OCI-LY3 (cell line): ENCODE results near the gene MYO5B.

Experiments
- EZH2phosphoT487 ChIP-seq: fragments of 200-600 bp; shearing (Covaris generic); IDR thresholded peaks from 2 replicates; pipeline ENCODE4 v1.6.1; 2018; ENCODE audit warnings: antibody characterized with exemption, mixed run types, low read depth
- TF ChIP-seq, protein P1 (sequence below): fragments of 200-600, 300-600 bp; sonication (generic); IDR thresholded peaks from 2 replicates; pipeline ENCODE4 v1.5.1; 2014; ENCODE audit warnings: antibody characterized with exemption, low read length, low read depth

DNA sequence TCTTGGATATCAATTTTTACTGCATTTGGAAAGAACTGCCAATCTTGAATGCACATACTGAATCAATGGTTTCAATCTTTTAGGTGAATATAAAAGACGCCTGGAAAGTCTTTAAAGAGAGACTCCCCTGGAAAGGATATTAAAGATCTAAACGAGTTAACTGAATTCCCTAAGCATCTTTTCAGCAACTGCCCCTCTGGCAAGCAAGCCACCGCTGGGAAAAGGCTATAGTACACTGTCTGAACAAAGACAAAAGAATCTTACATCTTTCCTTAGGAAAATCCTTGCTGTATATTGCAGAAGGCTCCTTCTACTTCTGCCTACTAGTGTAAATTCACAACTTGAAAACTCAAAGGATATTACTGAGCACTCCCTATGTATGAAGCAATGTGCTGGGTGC lies 28.0 kb downstream of the MYO5B start:
- TF ChIP-seq, protein P1, sequence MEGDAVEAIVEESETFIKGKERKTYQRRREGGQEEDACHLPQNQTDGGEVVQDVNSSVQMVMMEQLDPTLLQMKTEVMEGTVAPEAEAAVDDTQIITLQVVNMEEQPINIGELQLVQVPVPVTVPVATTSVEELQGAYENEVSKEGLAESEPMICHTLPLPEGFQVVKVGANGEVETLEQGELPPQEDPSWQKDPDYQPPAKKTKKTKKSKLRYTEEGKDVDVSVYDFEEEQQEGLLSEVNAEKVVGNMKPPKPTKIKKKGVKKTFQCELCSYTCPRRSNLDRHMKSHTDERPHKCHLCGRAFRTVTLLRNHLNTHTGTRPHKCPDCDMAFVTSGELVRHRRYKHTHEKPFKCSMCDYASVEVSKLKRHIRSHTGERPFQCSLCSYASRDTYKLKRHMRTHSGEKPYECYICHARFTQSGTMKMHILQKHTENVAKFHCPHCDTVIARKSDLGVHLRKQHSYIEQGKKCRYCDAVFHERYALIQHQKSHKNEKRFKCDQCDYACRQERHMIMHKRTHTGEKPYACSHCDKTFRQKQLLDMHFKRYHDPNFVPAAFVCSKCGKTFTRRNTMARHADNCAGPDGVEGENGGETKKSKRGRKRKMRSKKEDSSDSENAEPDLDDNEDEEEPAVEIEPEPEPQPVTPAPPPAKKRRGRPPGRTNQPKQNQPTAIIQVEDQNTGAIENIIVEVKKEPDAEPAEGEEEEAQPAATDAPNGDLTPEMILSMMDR: no peak
- TF ChIP-seq EZH2phosphoT487: no peak
